Peyer's patch (tissue), 4 donors: ENCODE measurements around the gene PPP1R3F.

ENCODE experiments used
- POLR2A ChIP-seq, 2 donors: fragments of 450-650 bp; IDR thresholded peaks; one replicate each; pipeline ENCODE4 v1.5.1; 2017; ENCODE audit warnings: antibody characterized with exemption in 2 of 2, mild to moderate bottlenecking in 2 of 2, moderate library complexity in 2 of 2
- TF ChIP-seq, protein P1 (sequence below), 6 experiments: fragments of 450-650 bp in 4 of 6; fragments of 200-600 bp in 2 of 6; sonication (generic) in 1 of 6; IDR thresholded peaks; one replicate each; pipeline ENCODE4 v1.5.1; 2017 to 2019; ENCODE audit warnings: antibody characterized with exemption in 6 of 6, mild to moderate bottlenecking in 3 of 6, moderate library complexity in 1 of 6

DNA sequence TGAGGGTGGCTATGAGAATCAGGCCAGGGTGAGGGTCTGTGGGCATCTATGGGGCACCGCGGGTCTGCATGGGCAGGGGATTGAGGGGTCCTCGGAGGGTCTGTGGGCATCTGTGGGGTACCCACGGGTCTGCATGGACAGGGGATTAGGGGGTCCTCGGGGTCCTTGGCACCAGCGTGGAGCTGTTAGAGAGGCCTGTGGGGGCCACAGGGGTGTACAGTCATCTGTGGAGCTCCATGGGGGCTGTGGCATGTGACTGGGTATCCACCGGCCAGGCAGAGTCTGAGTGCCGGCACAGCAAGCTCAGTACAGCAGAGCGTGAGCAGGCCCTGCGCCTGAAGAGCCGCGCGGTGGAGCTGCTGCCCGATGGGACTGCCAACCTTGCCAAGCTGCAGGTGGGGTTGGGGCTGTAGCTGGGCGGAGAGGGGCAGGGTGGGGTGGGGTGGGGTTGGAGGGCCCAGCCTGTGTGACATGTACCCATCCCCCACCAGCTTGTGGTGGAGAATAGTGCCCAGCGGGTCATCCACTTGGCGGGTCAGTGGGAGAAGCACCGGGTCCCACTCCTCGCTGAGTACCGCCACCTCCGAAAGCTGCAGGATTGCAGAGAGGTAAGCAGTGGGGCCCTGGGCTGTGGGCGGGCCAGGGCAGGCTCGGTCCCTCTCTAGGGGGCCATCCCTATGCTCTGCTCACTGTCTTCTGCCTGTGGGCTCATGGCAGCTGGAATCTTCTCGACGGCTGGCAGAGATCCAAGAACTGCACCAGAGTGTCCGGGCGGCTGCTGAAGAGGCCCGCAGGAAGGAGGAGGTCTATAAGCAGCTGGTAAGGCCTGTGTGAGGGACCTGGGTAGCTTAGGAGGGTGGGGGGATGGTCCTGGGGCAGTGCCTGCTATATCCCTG, 21.4 kb upstream of the PPP1R3F start:
- TF ChIP-seq, protein P1, sequence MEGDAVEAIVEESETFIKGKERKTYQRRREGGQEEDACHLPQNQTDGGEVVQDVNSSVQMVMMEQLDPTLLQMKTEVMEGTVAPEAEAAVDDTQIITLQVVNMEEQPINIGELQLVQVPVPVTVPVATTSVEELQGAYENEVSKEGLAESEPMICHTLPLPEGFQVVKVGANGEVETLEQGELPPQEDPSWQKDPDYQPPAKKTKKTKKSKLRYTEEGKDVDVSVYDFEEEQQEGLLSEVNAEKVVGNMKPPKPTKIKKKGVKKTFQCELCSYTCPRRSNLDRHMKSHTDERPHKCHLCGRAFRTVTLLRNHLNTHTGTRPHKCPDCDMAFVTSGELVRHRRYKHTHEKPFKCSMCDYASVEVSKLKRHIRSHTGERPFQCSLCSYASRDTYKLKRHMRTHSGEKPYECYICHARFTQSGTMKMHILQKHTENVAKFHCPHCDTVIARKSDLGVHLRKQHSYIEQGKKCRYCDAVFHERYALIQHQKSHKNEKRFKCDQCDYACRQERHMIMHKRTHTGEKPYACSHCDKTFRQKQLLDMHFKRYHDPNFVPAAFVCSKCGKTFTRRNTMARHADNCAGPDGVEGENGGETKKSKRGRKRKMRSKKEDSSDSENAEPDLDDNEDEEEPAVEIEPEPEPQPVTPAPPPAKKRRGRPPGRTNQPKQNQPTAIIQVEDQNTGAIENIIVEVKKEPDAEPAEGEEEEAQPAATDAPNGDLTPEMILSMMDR (IDR thresholded peaks at IDR 0.05): no peak
- no peak for TF ChIP-seq POLR2A (IDR thresholded peaks at IDR 0.05)
